AG09309 (cell line): Measurements from ENCODE around the gene GTF3C1.
"Not testable (repeated sequence)": the region's sequence is repeated elsewhere in the genome, so short reads cannot be mapped to it uniquely, and the experiment has no call there.

Experiments used
- DNase-seq: peaks from one replicate; pipeline ENCODE4 v3.0.0-alpha.2; 2010; ENCODE audit warnings: low read depth
- H3K4me3 ChIP-seq: 2 replicates; pipeline ENCODE4 v1.5.1; 2011; ENCODE audit warnings: mild to moderate bottlenecking, low read depth, low read length, moderate library complexity; ENCODE audit not compliant: control insufficient read depth
- CTCF ChIP-seq: IDR thresholded peaks from 2 replicates; pipeline ENCODE4 v1.5.1; 2011; ENCODE audit warnings: mild to moderate bottlenecking, low read depth, low read length, inconsistent platforms; ENCODE audit not compliant: insufficient read depth, control insufficient read depth; ENCODE audit errors: missing control alignments

The GTF3C1 gene

GRCh38 chr16:27433636-27434035 is 116.1 kb downstream of the GTF3C1 start:
- no peak for DNase-seq
- no peak for TF ChIP-seq CTCF
- no peak overlapping the region for H3K4me3 ChIP-seq

DNA sequence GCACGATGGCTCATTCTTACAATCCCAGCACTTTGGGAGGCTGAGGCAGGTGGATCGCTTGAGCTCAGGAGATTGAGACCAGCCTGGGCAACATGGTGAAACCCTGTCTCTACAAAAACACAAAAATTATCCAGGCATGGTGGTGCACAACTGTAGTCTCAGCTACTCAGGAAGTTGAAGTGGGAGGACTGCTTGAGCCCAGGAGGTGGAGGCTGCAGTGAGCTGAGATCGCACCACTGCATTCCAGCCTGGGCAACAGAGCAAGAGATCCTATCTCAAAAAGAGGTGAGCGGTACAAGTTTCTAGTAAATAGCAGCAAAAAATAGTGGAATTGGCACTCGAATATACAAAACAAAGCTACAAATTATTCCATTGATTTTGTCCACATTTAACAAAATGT is 116.5 kb downstream of the GTF3C1 start:
- H3K4me3 ChIP-seq, DNase-seq: not testable (repeated sequence)

- TF ChIP-seq CTCF, result no peak
- DNase-seq, result no peak
Measured at GRCh38 chr16:27432558-27432957, 117.2 kb downstream of the GTF3C1 start.

DNA sequence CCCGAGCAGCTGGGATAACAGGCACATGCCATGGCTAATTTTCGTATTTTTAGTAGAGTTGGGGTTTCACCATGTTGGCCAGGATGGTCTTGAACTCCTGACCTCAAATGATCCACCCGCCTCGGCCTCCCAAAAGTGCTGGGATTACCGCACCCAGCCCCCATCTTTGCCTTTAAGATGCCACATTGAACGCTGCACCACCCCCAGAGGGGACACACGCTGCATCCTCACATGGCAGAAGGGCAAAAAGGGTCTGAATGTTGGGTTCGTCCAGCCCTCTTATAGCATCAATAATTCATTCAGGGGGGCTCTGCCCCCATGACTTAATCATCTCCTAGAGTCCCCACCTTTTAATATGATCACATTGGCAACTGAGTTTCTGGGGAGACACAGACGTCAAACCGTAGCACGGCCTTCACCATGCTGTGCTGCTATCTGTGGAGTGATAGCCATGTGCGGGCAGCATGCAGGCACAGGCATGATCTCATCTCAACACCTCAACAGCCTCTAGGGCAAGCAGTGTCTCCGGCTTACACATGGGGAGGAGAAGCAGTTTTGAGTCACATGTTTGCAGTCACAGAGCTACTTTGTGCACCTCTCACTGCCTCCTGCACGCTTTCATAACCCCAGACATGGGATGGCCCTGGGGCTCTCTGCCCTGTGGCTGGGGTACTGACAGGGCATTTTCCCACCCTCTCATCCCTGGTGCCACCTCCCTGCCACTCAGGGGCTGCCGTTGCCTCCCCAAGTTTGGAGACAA is 117.8 kb downstream of the GTF3C1 start:
- no peak overlapping the region for H3K4me3 ChIP-seq
- no peak for DNase-seq
- TF ChIP-seq CTCF, result no peak

More at GRCh38 chr16:27432558-27432957, 117.2 kb downstream of the GTF3C1 start:
- H3K4me3 ChIP-seq, result no peak overlapping the region

DNA sequence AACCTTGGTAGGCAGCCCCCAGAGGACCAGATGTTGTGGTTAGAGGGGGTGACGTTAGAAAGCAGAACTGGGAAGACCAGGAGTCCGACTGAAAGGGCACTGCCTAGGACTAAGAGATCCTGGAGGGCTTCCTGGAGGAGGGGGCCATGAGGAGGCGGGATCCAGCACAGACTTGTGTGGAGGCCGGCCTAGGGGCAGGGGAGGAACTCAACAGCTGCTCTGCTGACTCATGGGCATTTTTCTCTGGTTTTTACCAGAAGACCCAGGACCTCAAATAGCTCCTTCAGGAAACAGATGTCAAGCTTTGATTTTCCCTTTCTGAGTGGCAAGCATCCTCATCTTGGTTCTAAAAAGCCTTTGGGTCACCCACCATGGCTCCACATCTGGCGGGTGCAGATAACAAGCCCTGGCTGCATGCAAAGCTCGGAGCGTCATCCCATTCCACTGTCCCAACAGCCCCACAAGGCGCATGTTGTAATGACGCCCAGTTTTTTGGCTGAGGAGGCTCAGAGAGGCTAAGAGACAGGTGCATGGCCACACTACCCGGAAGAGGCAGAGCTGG is 118.7 kb downstream of the GTF3C1 start:
- no peak for TF ChIP-seq CTCF
- H3K4me3 ChIP-seq, result no peak overlapping the region
- no peak for DNase-seq

DNA sequence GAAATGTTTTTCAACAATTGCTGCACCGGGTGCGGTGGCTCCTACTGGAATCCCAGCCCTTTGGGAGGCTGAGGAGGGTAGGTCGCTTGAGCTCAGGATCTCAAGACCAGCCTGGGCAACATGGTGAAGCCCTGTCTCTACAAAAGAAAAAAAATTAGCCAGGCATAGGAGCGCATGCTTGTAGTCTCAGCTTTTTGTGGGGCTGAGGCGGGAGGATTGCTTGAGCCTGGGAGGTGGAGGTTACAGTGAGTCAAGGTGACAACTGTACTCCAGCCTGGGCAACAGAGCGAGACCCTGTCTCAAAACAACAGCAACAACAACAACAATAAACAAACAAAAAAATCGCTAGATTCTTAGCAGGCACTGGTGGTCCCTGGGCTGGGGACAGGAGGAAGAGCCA is 119.2 kb downstream of the GTF3C1 start:
- no peak for TF ChIP-seq CTCF
- DNase-seq, result no peak
- H3K4me3 ChIP-seq, result no peak overlapping the region

GRCh38 chr16:27429981-27430441 is 119.7 kb downstream of the GTF3C1 start:
- DNase-seq, result no peak
- no peak overlapping the region for H3K4me3 ChIP-seq
- TF ChIP-seq CTCF, result no peak
